Spleen (tissue), 11 donors: ENCODE data around the gene MGAT5. TPM values are rescaled to one million over a fixed set of nuclear protein-coding genes. Genes with fewer than 3 reads are reported as not detected.

Experiments
- DNase-seq: peaks from one replicate; pipeline ENCODE4 v3.0.0-alpha.2; 2020
- H3K27ac ChIP-seq, 8 donors: fragments of 200-600 bp; sonication (generic) in 7 of 8; 1 replicate in 4 of 8; 2 replicates in 4 of 8; pipeline versions ENCODE4 v1.5.0 to v1.8.0; 2016 to 2021; ENCODE audit warnings: inconsistent platforms in 4 of 8, mild to moderate bottlenecking in 4 of 8, moderate library complexity in 1 of 8
- H3K27me3 ChIP-seq, 7 donors: fragments of 200-600 bp; sonication (generic) in 6 of 7; replicated peaks in 1 of 7; 1 replicate in 4 of 7; 2 replicates in 3 of 7; pipeline versions ENCODE4 v1.5.0 to v1.8.0; 2016 to 2021; ENCODE audit warnings: inconsistent platforms in 3 of 7, mild to moderate bottlenecking in 1 of 7
- H3K36me3 ChIP-seq, 6 donors: fragments of 200-600 bp; sonication (generic) in 5 of 6; 1 replicate in 4 of 6; 2 replicates in 2 of 6; pipeline versions ENCODE4 v1.5.0 to v1.8.0; 2016 to 2021; ENCODE audit warnings: inconsistent platforms in 2 of 6
- H3K4me1 ChIP-seq, 6 donors: fragments of 200-600 bp; sonication (generic) in 5 of 6; 1 replicate in 3 of 6; 2 replicates in 3 of 6; pipeline versions ENCODE4 v1.5.0 to v1.8.0; 2016 to 2021; ENCODE audit warnings: inconsistent platforms in 3 of 6
- H3K4me3 ChIP-seq, 8 donors: fragments of 200-600 bp; sonication (generic) in 7 of 8; 1 replicate in 4 of 8; 2 replicates in 4 of 8; pipeline versions ENCODE4 v1.5.0 to v1.8.0; 2016 to 2021; ENCODE audit warnings: inconsistent platforms in 4 of 8, mild to moderate bottlenecking in 4 of 8, moderate library complexity in 2 of 8
- H3K9me3 ChIP-seq, 8 donors: fragments of 200-600 bp; sonication (generic) in 7 of 8; 1 replicate in 4 of 8; 2 replicates in 4 of 8; pipeline versions ENCODE4 v1.5.0 to v1.8.0; 2016 to 2021; ENCODE audit warnings: inconsistent platforms in 4 of 8
- CTCF ChIP-seq, 11 experiments: fragments of 200-600 bp in 7 of 11; fragments of 450-650 bp in 4 of 11; sonication (generic) in 4 of 11; IDR thresholded peaks in 8 of 11; conservative IDR thresholded peaks in 3 of 11; 1 replicate in 7 of 11; 2 replicates in 4 of 11; pipeline versions ENCODE4 v1.4.0 to v1.8.0; 2016 to 2021; ENCODE audit warnings: antibody characterized with exemption in 11 of 11, inconsistent platforms in 4 of 11, mild to moderate bottlenecking in 1 of 11
- POLR2A ChIP-seq, 3 donors: fragments of 450-650 bp; IDR thresholded peaks; one replicate each; pipeline ENCODE4 v1.5.1; 2017; ENCODE audit warnings: antibody characterized with exemption in 3 of 3, mild to moderate bottlenecking in 1 of 3
- POLR2AphosphoS5 ChIP-seq, 3 donors: sonication (generic); formaldehyde crosslinking; IDR thresholded peaks; one replicate each; pipeline ENCODE4 v1.5.1; 2017; ENCODE audit warnings: antibody characterized with exemption in 3 of 3
- WGBS, 5 donors: extraction: QIAGEN DNeasy Blood & Tissue Kit in 3 of 5; methylation state at CpG; one replicate each; pipeline versions ENCODE4 v1.1.5 to v1.1.7; 2013 to 2018; 5-methylcytosine and 5-hydroxymethylcytosine counted together
- intact Hi-C: fragments of 100-400 bp; cut with DNase I; formaldehyde crosslinking; loops from one replicate; pipeline ENCODE4 v1.15.0; 2023; ENCODE audit warnings: low total_unique reads
- polyA plus RNA-seq, 3 donors: library from polyadenylated mRNA; stranded (reverse); fragments of 200-250 nt; gene quantifications; one replicate each; pipeline ENCODE4 v1.2.1, GENCODE V29; 2013
- total RNA-seq, 7 donors: library from RNA; depleted of rRNA in 3 of 7; stranded (reverse); fragments of >200 nt in 3 of 7; fragmentation: NEBNext Ultra II Directional in 4 of 7; extraction: Animal tissue kit (Norgen Biotek cat#: 25700) in 4 of 7; gene quantifications; one replicate each; pipeline versions ENCODE4 v1.1.0 to v1.2.1, GENCODE V29; 2016 to 2021
- donor health status: healthy with polysubstance abuse.
- donor health status: DM: no; HTN: no; CAD: no; lungs with moderate emphysema.
- donor health status: DM: no; HTN: no; CAD: no.
- donor health status: Bipolar disorder and iron deficiency.
- donor health status: healthy.
- donor health status: DM: no; HTN: no; CAD: no.
- donor health status: DM: yes; HTN: yes; CAD: no.

Gene MGAT5
- total and polyA plus RNA-seq, 10 donors, result 11.2 to 110 (median 91.9) TPM

GRCh38 chr2:134218930-134219658, 34.8 kb upstream of the MGAT5 start:
- peaks cover 0 to 5% (median 0%) of the 10 kb centered on the region in 8 donors for H3K9me3 ChIP-seq
- peak; percentile 90 for DNase-seq
- 25 to 41% (median 31%) methylated on average over 9 of the region's 9 CpGs for WGBS, 5 donors
- no peaks in the 10 kb centered on the region for H3K27me3 ChIP-seq
- H3K27ac ChIP-seq, result peak overlapping the region; percentile 57 to 86 (median 62)
- intact Hi-C loops, result no loop called here
- peak overlapping the region in 2 of 8 donors; percentile 13 to 44 for H3K4me3 ChIP-seq
- peaks cover 29 to 68% (median 50%) of the 10 kb centered on the region in 6 donors for H3K4me1 ChIP-seq
- TF ChIP-seq POLR2A (IDR thresholded peaks at IDR 0.05) (no peak), POLR2AphosphoS5 (IDR thresholded peaks at IDR 0.05) (peak; percentile 50 to 73 (median 51))
- peaks cover 0 to 5% (median 0%) of the 10 kb centered on the region in 6 donors for H3K36me3 ChIP-seq

GRCh38 chr2:134220344-134220974, 33.4 kb upstream of the MGAT5 start:
- Histone ChIP-seq H3K27me3 (no peaks in the 10 kb centered on the region), H3K9me3 (no peaks in the 10 kb centered on the region), H3K4me3 (no peak overlapping the region), H3K36me3 (peaks cover 0 to 2% (median 0%) of the 10 kb centered on the region in 6 donors), H3K27ac (peak overlapping the region in 4 of 8 donors; percentile 65 to 86 (median 80)), H3K4me1 (peaks cover 29 to 79% (median 50%) of the 10 kb centered on the region in 6 donors)
- intact Hi-C loops, result no loop called here
- WGBS, 5 donors, result 58 to 96% (median 76%) methylated on average over 7 of the region's 7 CpGs
- TF ChIP-seq CTCF (IDR thresholded peaks at IDR 0.05 in 8 of 11, conservative IDR thresholded peaks at IDR 0.05 in 3 of 11) (no peak), POLR2A (IDR thresholded peaks at IDR 0.05) (no peak), POLR2AphosphoS5 (IDR thresholded peaks at IDR 0.05) (no peak)
- no peak for DNase-seq

GRCh38 chr2:134224005-134224404, 29.9 kb upstream of the MGAT5 start:
- Histone ChIP-seq H3K36me3 (no peaks in the 10 kb centered on the region), H3K4me3 (no peak overlapping the region), H3K27ac (no peak overlapping the region), H3K27me3 (no peaks in the 10 kb centered on the region), H3K4me1 (peaks cover 19 to 76% (median 28%) of the 10 kb centered on the region in 6 donors), H3K9me3 (peaks cover 0 to 10% (median 8%) of the 10 kb centered on the region in 8 donors)
- no peak for TF ChIP-seq POLR2A (IDR thresholded peaks at IDR 0.05)
- no peak for TF ChIP-seq POLR2AphosphoS5 (IDR thresholded peaks at IDR 0.05)
- TF ChIP-seq CTCF (IDR thresholded peaks at IDR 0.05 in 8 of 11, conservative IDR thresholded peaks at IDR 0.05 in 3 of 11), result no peak
- no peak for DNase-seq
- WGBS, 5 donors, result 87 to 98% (median 89%) methylated on average over 3 of the region's 3 CpGs
- intact Hi-C loops, result no loop called here

- H3K4me3 ChIP-seq, result no peak overlapping the region
- intact Hi-C loops, result no loop called here
- no peaks in the 10 kb centered on the region for H3K27me3 ChIP-seq
- peaks cover 8 to 76% (median 25%) of the 10 kb centered on the region in 6 donors for H3K4me1 ChIP-seq
- peaks cover 0 to 15% (median 8%) of the 10 kb centered on the region in 8 donors for H3K9me3 ChIP-seq
- DNase-seq, result no peak
- TF ChIP-seq POLR2A (IDR thresholded peaks at IDR 0.05), result no peak
- no peak for TF ChIP-seq POLR2AphosphoS5 (IDR thresholded peaks at IDR 0.05)
- no peak for TF ChIP-seq CTCF (IDR thresholded peaks at IDR 0.05 in 8 of 11, conservative IDR thresholded peaks at IDR 0.05 in 3 of 11)
- no peaks in the 10 kb centered on the region for H3K36me3 ChIP-seq
- H3K27ac ChIP-seq, result no peak overlapping the region
- 91 to 100% (median 95%) methylated on average over 2 of the region's 2 CpGs for WGBS, 5 donors
Measured at GRCh38 chr2:134225173-134225572, 28.7 kb upstream of the MGAT5 start.
